Endodermal cell (in vitro differentiated cells): Measurements from ENCODE around the gene ASCC1. TPM values are rescaled to one million over a fixed set of nuclear protein-coding genes. Genes with fewer than 3 reads are reported as not detected.

ENCODE experiments used
- DNase-seq: peaks from one replicate; pipeline ENCODE4 v3.0.0-alpha.2; 2017
- H3K27ac ChIP-seq: 2 replicates; pipeline ENCODE4 v1.5.1; 2013; ENCODE audit warnings: mild to moderate bottlenecking, low read depth, low read length, moderate library complexity
- H3K27me3 ChIP-seq: 2 replicates; pipeline ENCODE4 v1.6.1; 2013; ENCODE audit warnings: mild to moderate bottlenecking, low read length, moderate library complexity; ENCODE audit not compliant: insufficient read depth, control insufficient read depth, poor library complexity, severe bottlenecking
- H3K36me3 ChIP-seq: 2 replicates; pipeline ENCODE4 v1.7.0; 2013; ENCODE audit warnings: mild to moderate bottlenecking, low read length, moderate library complexity; ENCODE audit not compliant: control insufficient read depth, insufficient read depth
- H3K4me1 ChIP-seq: one replicate; pipeline ENCODE4 v1.7.0; 2013; ENCODE audit warnings: low read length; ENCODE audit not compliant: control insufficient read depth, insufficient read depth
- H3K4me3 ChIP-seq: 2 replicates; pipeline ENCODE4 v1.5.1; 2013; ENCODE audit warnings: mild to moderate bottlenecking, low read length, moderate library complexity
- H3K9ac ChIP-seq: 2 replicates; pipeline ENCODE4 v1.6.1; 2013; ENCODE audit warnings: mild to moderate bottlenecking, low read length, moderate library complexity; ENCODE audit not compliant: poor library complexity, severe bottlenecking; ENCODE audit errors: extremely low read depth
- H3K9me3 ChIP-seq: 2 replicates; pipeline ENCODE4 v1.6.1; 2013; ENCODE audit warnings: mild to moderate bottlenecking, low read length, moderate library complexity; ENCODE audit not compliant: control insufficient read depth
- H3K27ac Mint-ChIP-seq: 2 replicates; pipeline ENCODE4 v1.8.0; 2020; ENCODE audit warnings: mixed read lengths
- H3K27me3 Mint-ChIP-seq: 2 replicates; pipeline ENCODE4 v1.8.0; 2021; ENCODE audit warnings: mild to moderate bottlenecking, mixed read lengths; ENCODE audit not compliant: insufficient read depth
- H3K36me3 Mint-ChIP-seq: 2 replicates; pipeline ENCODE4 v1.8.0; 2020; ENCODE audit warnings: low read depth, mixed read lengths
- H3K4me1 Mint-ChIP-seq: 2 replicates; pipeline ENCODE4 v1.8.0; 2020; ENCODE audit warnings: mixed read lengths
- H3K4me3 Mint-ChIP-seq: 2 replicates; pipeline ENCODE4 v1.8.0; 2020; ENCODE audit warnings: mild to moderate bottlenecking, moderate library complexity, mixed read lengths
- H3K9me3 Mint-ChIP-seq: 2 replicates; pipeline ENCODE4 v1.8.0; 2020; ENCODE audit warnings: mild to moderate bottlenecking, mixed read lengths
- WGBS, 2 experiments: methylation state at CpG; one replicate each; pipeline versions ENCODE4 v1.1.5 to v1.1.7; 2013; ENCODE audit warnings: missing lambda C conversion rate in 2 of 2, mixed read lengths in 1 of 2; ENCODE audit not compliant: insufficient coverage in 1 of 2, insufficient read length in 1 of 2; 5-methylcytosine and 5-hydroxymethylcytosine counted together
- total RNA-seq, 2 donors: library from RNA; stranded (reverse); fragmentation: NEBNext Ultra II Directional in 1 of 2; extraction: Animal tissue kit (Norgen Biotek cat#: 25700) in 1 of 2; gene quantifications; 2 replicates in 1 of 2; 3 replicates in 1 of 2; pipeline ENCODE4 v1.2.1, GENCODE V29; 2021
- TF ChIP-seq, protein P1 (sequence below): fragments of 200-600 bp; sonication (generic); conservative IDR thresholded peaks from 2 replicates; pipeline ENCODE4 v1.5.0; 2021; ENCODE audit warnings: antibody characterized with exemption, mild to moderate bottlenecking

The ASCC1 gene
- total RNA-seq, 2 donors from 2014 or later: 29.2 to 34.0 TPM

DNA sequence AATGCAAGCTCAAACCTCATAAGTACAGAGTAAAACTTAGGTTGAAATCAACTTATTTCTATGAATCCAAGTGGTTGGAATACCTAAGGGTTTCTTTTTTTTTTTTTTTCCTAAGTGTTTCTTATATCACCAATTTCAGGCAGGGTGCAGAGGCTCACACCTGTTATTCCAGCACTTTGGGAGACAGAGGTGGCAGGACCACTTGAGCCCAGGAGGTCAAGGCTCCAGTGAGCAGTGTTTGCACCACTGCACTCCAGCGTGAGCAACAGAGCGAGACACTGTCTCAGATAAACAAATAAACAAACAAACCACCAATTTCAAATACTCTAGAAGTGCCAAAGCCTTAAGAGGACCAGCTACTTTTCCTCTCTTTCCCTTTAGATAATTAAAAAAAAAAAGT, 88.5 kb downstream of the ASCC1 start:
- Histone ChIP-seq H3K27me3 (no peaks in the 10 kb centered on the region), H3K9ac (no peak overlapping the region), H3K36me3 (peaks cover 10% of the 10 kb centered on the region), H3K4me3 (no peak overlapping the region), H3K4me1 (no peaks in the 10 kb centered on the region), H3K27ac (no peak overlapping the region), H3K9me3 (no peaks in the 10 kb centered on the region)
- TF ChIP-seq, protein P1, sequence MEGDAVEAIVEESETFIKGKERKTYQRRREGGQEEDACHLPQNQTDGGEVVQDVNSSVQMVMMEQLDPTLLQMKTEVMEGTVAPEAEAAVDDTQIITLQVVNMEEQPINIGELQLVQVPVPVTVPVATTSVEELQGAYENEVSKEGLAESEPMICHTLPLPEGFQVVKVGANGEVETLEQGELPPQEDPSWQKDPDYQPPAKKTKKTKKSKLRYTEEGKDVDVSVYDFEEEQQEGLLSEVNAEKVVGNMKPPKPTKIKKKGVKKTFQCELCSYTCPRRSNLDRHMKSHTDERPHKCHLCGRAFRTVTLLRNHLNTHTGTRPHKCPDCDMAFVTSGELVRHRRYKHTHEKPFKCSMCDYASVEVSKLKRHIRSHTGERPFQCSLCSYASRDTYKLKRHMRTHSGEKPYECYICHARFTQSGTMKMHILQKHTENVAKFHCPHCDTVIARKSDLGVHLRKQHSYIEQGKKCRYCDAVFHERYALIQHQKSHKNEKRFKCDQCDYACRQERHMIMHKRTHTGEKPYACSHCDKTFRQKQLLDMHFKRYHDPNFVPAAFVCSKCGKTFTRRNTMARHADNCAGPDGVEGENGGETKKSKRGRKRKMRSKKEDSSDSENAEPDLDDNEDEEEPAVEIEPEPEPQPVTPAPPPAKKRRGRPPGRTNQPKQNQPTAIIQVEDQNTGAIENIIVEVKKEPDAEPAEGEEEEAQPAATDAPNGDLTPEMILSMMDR: no peak
- Mint-ChIP-seq H3K27ac (no peak overlapping the region), H3K4me3 (no peak overlapping the region), H3K9me3 (no peaks in the 10 kb centered on the region), H3K27me3 (no peaks in the 10 kb centered on the region), H3K36me3 (peaks cover 4% of the 10 kb centered on the region), H3K4me1 (peaks cover 4% of the 10 kb centered on the region)
- no peak for DNase-seq
- 89% methylated on average over 2 of the region's 2 CpGs; no CpG with 5 or more reads in 1 of the 2 experiments for WGBS, 2 experiments

DNA sequence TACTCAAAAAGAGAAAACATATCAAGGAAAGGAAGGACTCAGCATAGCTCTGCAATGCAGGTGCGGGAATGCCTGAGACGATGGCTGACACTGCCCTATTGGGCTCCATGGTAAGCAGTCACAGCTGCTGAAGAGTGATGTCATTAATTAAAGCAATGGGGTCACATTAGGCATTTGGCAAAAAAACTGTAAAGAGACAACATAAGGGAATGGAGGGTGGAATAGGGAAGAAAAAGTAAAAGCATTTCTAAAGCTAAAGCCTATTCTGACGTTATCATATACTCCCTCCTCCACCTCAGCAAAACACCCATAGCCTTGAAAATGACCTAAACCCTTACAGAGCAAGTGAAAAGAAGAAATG, 89.2 kb downstream of the ASCC1 start:
- no peaks in the 10 kb centered on the region for H3K9me3 Mint-ChIP-seq
- DNase-seq: no peak
- Histone ChIP-seq H3K36me3 (peaks cover 11% of the 10 kb centered on the region), H3K9me3 (no peaks in the 10 kb centered on the region), H3K9ac (no peak overlapping the region), H3K4me3 (no peak overlapping the region), H3K27ac (no peak overlapping the region), H3K27me3 (no peaks in the 10 kb centered on the region), H3K4me1 (no peaks in the 10 kb centered on the region)
- no peak overlapping the region for H3K27ac Mint-ChIP-seq
- WGBS, 2 experiments: 85 to 100% methylated on average over 2 to 3 of the region's 3 CpGs
- no peaks in the 10 kb centered on the region for H3K27me3 Mint-ChIP-seq
- H3K4me1 Mint-ChIP-seq: peaks cover 4% of the 10 kb centered on the region
- H3K4me3 Mint-ChIP-seq: no peak overlapping the region
- H3K36me3 Mint-ChIP-seq: peaks cover 5% of the 10 kb centered on the region
- TF ChIP-seq, protein P1: no peak

DNA sequence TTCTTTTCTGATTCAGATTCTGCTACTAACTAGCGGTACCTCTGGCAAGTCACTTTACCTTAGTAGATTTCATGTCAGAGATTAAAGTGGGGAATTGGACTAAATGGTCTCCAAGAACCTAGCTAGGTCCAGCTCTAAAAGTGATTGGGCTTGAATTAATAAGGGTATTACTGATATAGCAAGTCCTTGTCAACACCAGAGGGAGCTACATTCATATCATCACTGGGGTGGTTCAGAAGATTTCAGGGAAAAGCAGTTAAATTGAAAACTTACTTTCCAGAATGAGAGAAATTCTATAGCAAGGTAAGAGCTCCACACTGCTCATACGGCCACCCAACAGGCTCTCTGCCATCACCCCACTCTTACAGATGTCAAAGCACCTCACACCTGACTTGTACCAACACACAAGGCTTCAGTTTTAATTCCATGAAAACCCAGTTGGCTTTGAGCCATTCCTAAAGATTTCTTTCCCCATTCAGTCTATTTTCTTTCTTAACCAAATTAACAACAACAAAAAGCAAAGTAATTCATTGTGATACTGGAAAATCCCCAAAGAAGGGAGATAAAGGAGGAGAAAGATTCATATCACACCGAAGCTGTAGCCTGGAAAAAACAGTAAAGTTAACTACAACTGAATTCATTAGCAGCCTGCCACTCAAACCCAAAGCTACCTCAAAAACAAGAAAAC, 89.7 kb downstream of the ASCC1 start:
- Histone ChIP-seq H3K27ac (no peak overlapping the region), H3K4me1 (no peaks in the 10 kb centered on the region), H3K9me3 (no peaks in the 10 kb centered on the region), H3K4me3 (no peak overlapping the region), H3K27me3 (no peaks in the 10 kb centered on the region), H3K9ac (no peak overlapping the region), H3K36me3 (peaks cover 15% of the 10 kb centered on the region)
- Mint-ChIP-seq H3K36me3 (peaks cover 7% of the 10 kb centered on the region), H3K9me3 (no peaks in the 10 kb centered on the region), H3K27ac (no peak overlapping the region), H3K4me1 (peaks cover 4% of the 10 kb centered on the region), H3K27me3 (no peaks in the 10 kb centered on the region), H3K4me3 (no peak overlapping the region)
- DNase-seq: no peak
- TF ChIP-seq, protein P1: peak; percentile 71
- 84 to 100% methylated on average over 2 to 3 of the region's 3 CpGs for WGBS, 2 experiments
